SK-N-SH treated with all-trans-retinoic acid at 6 μM for 48 hours (cell line): ENCODE measurements around the gene ZBED1.
"Not testable (repeated sequence)": the region's sequence is repeated elsewhere in the genome, so short reads cannot be mapped to it uniquely, and the experiment has no call there.

Experiments
- ARNTL ChIP-seq: fragments of 450-650 bp; formaldehyde crosslinking; IDR thresholded peaks from 2 replicates; pipeline ENCODE4 v1.5.0; 2020; ENCODE audit warnings: low read depth, mild to moderate bottlenecking, moderate library complexity, borderline replicate concordance
- BACH2 ChIP-seq: fragments of 250-450 bp; sonication (Bioruptor Pico); IDR thresholded peaks from 2 replicates; pipeline ENCODE4 v1.9.0; 2021; ENCODE audit warnings: mild to moderate bottlenecking, borderline replicate concordance
- GLIS3 ChIP-seq: fragments of 250-450 bp; sonication (Bioruptor Pico); IDR thresholded peaks from 2 replicates; pipeline ENCODE4 v1.5.0; 2020; ENCODE audit warnings: mild to moderate bottlenecking, moderate library complexity
- PATZ1 ChIP-seq: fragments of 250-450 bp; sonication (Bioruptor Pico); IDR thresholded peaks from 2 replicates; pipeline ENCODE4 v1.8.0; 2020; ENCODE audit warnings: mild to moderate bottlenecking, moderate library complexity, borderline replicate concordance
- PPARA ChIP-seq: fragments of 250-450 bp; sonication (Bioruptor Pico); IDR thresholded peaks from 2 replicates; pipeline ENCODE4 v1.5.0; 2020; ENCODE audit warnings: mild to moderate bottlenecking, borderline replicate concordance
- TCF4 ChIP-seq: fragments of 250-450 bp; sonication (Bioruptor Pico); IDR thresholded peaks from 2 replicates; pipeline ENCODE4 v1.8.0; 2021; ENCODE audit warnings: mild to moderate bottlenecking, moderate library complexity, borderline replicate concordance
- ZFP3 ChIP-seq: fragments of 250-450 bp; sonication (Bioruptor Pico); IDR thresholded peaks from 2 replicates; pipeline ENCODE4 v1.5.0; 2020; ENCODE audit warnings: mild to moderate bottlenecking, moderate library complexity
- ZNF565 ChIP-seq: fragments of 450-650 bp; formaldehyde crosslinking; conservative IDR thresholded peaks from 2 replicates; pipeline ENCODE4 v1.5.0; 2020; ENCODE audit warnings: low read depth, mild to moderate bottlenecking, moderate library complexity

GRCh38 chrX:2463481-2463880, 37.3 kb downstream of the ZBED1 start:
- not testable (repeated sequence) for TF ChIP-seq ZNF565 (CRISPR knock-in tag); PATZ1; PPARA (CRISPR knock-in tag); ARNTL (CRISPR knock-in tag); ZFP3; GLIS3 (CRISPR knock-in tag); BACH2; TCF4 (CRISPR knock-in tag)
